ENCODE measurements around the gene KLHDC10. TPM values are rescaled to one million over a fixed set of nuclear protein-coding genes. Genes with fewer than 3 reads are reported as not detected.
A peak's percentile ranks its signal among the peaks of the same experiment; 100 is the strongest.
"Not testable (repeated sequence)": the region's sequence is repeated elsewhere in the genome, so short reads cannot be mapped to it uniquely, and the experiment has no call there.

KLHDC10 gene
- polyA plus RNA-seq, 4 donors = 7.0 to 23.3 (median 12.1) TPM

- Histone ChIP-seq H3K4me3 (ENCODE audit: low read depth in 1 of 3, low read length in 3 of 3) (no peak overlapping the region), H3K36me3 (ENCODE audit: control insufficient read depth in 3 of 3, insufficient read depth in 2 of 3, low read depth in 1 of 3, low read length in 3 of 3) (peaks cover 4 to 25% (median 6%) of the 10 kb centered on the region in 3 donors), H3K9me3 (ENCODE audit: control insufficient read depth in 2 of 2, insufficient read depth in 1 of 2, low read depth in 1 of 2, low read length in 1 of 2) (no peaks in the 10 kb centered on the region), H3K27me3 (ENCODE audit: control insufficient read depth in 3 of 3, insufficient read depth in 3 of 3, low read length in 3 of 3) (no peaks in the 10 kb centered on the region), H3K27ac (ENCODE audit: low read depth in 1 of 3, low read length in 2 of 3) (no peak overlapping the region), H3K4me1 (ENCODE audit: control insufficient read depth in 3 of 3, insufficient read depth in 2 of 3, low read depth in 1 of 3, low read length in 2 of 3) (no peaks in the 10 kb centered on the region)
- DNase-seq (no peak), FAIRE-seq (no peak)
- WGBS, 3 donors = 82 to 89% (median 83%) methylated on average over 9 of the region's 9 CpGs
Measured at GRCh38 chr7:130180571-130181262, 110.4 kb downstream of the KLHDC10 start.

GRCh38 chr7:130181263-130181605, 110.9 kb downstream of the KLHDC10 start:
- Histone ChIP-seq H3K4me1 (ENCODE audit: control insufficient read depth in 3 of 3, insufficient read depth in 2 of 3, low read depth in 1 of 3, low read length in 2 of 3) (no peaks in the 10 kb centered on the region), H3K27ac (ENCODE audit: low read depth in 1 of 3, low read length in 2 of 3) (peak overlapping the region in 1 of 3 donors; percentile 4), H3K27me3 (ENCODE audit: control insufficient read depth in 3 of 3, insufficient read depth in 3 of 3, low read length in 3 of 3) (no peaks in the 10 kb centered on the region), H3K9me3 (ENCODE audit: control insufficient read depth in 2 of 2, insufficient read depth in 1 of 2, low read depth in 1 of 2, low read length in 1 of 2) (no peaks in the 10 kb centered on the region), H3K4me3 (ENCODE audit: low read depth in 1 of 3, low read length in 3 of 3) (no peak overlapping the region), H3K36me3 (ENCODE audit: control insufficient read depth in 3 of 3, insufficient read depth in 2 of 3, low read depth in 1 of 3, low read length in 3 of 3) (peaks cover 4 to 25% (median 6%) of the 10 kb centered on the region in 3 donors)
- FAIRE-seq (no peak), DNase-seq (peak; percentile 7 to 60)
- 73 to 91% (median 80%) methylated on average over 2 of the region's 2 CpGs for WGBS, 3 donors

- no peak overlapping the region for H3K27ac ChIP-seq (ENCODE audit: low read depth in 1 of 3, low read length in 2 of 3)
- no peaks in the 10 kb centered on the region for H3K27me3 ChIP-seq (ENCODE audit: control insufficient read depth in 3 of 3, insufficient read depth in 3 of 3, low read length in 3 of 3)
- no peaks in the 10 kb centered on the region for H3K9me3 ChIP-seq (ENCODE audit: control insufficient read depth in 2 of 2, insufficient read depth in 1 of 2, low read depth in 1 of 2, low read length in 1 of 2)
- H3K36me3 ChIP-seq (ENCODE audit: control insufficient read depth in 3 of 3, insufficient read depth in 2 of 3, low read depth in 1 of 3, low read length in 3 of 3) = peaks cover 4 to 18% (median 8%) of the 10 kb centered on the region in 3 donors
- 65 to 88% (median 84%) methylated on average over 2 of the region's 2 CpGs for WGBS, 3 donors
- DNase-seq = no peak
- no peak overlapping the region for H3K4me3 ChIP-seq (ENCODE audit: low read depth in 1 of 3, low read length in 3 of 3)
- no peaks in the 10 kb centered on the region for H3K4me1 ChIP-seq (ENCODE audit: control insufficient read depth in 3 of 3, insufficient read depth in 2 of 3, low read depth in 1 of 3, low read length in 2 of 3)
- no peak for FAIRE-seq
Measured at GRCh38 chr7:130182990-130183389, 112.7 kb downstream of the KLHDC10 start.

DNA sequence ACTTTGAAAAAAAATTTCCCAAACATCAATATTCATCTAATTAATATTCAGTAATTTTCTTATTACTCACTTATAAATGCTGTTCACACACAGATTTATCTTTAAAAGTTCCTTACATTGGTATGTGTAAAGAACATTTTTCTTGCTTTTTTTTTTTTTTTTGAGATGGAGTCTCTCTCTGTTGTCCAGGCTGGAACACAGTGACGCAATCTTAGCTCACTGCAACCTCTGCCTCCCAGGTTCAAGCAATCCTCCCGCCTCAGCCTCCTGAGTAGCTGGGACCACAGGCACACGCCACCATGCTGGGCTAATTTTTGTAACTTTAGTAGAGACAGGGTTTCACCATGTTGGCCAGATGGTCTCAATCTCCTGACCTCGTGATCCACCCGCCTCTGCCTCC, 114.0 kb downstream of the KLHDC10 start:
- not testable (repeated sequence) for DNase-seq; H3K4me1 ChIP-seq (ENCODE audit: control insufficient read depth in 3 of 3, insufficient read depth in 2 of 3, low read depth in 1 of 3, low read length in 2 of 3); H3K4me3 ChIP-seq (ENCODE audit: low read depth in 1 of 3, low read length in 3 of 3); H3K27me3 ChIP-seq (ENCODE audit: control insufficient read depth in 3 of 3, insufficient read depth in 3 of 3, low read length in 3 of 3); H3K27ac ChIP-seq (ENCODE audit: low read depth in 1 of 3, low read length in 2 of 3); H3K9me3 ChIP-seq (ENCODE audit: control insufficient read depth in 2 of 2, insufficient read depth in 1 of 2, low read depth in 1 of 2, low read length in 1 of 2)
- FAIRE-seq = peak; percentile 5
- H3K36me3 ChIP-seq (ENCODE audit: control insufficient read depth in 3 of 3, insufficient read depth in 2 of 3, low read depth in 1 of 3, low read length in 3 of 3) = peaks cover 4 to 16% (median 8%) of the 10 kb centered on the region in 3 donors
- WGBS, 3 donors = 90 to 99% (median 97%) methylated on average over 5 of the region's 5 CpGs

Other genes starting within 250 kb of the KLHDC10 start
- 10 to 100 TPM; 15.0 to 38.8 (median 18.6) TPM for gene UBE2H, start 117.6 kb upstream of the KLHDC10 start, polyA plus RNA-seq
- gene ZC3HC1, start 19.2 kb upstream of the KLHDC10 start, polyA plus RNA-seq = 10 to 100 TPM in 2 of 4 donors, 1 to 10 TPM in 2; 8.4 to 13.9 (median 10.7) TPM
- gene TMEM209, start 134.9 kb downstream of the KLHDC10 start, polyA plus RNA-seq = 10 to 100 TPM in 2 of 4 donors, 1 to 10 TPM in 2; 4.3 to 15.5 (median 9.0) TPM
- gene SSMEM1, start 137.3 kb downstream of the KLHDC10 start, polyA plus RNA-seq = not detected
- 10 to 100 TPM; 12.9 to 25.4 (median 15.1) TPM for gene CPA2, start 196.3 kb downstream of the KLHDC10 start, polyA plus RNA-seq
- under 1 TPM in 2 of 4 donors, not detected in 2; 0.09 to 0.21 TPM for gene CPA4, start 222.6 kb downstream of the KLHDC10 start, polyA plus RNA-seq